Measurements from ENCODE around the gene S100A6. TPM values are rescaled to one million over a fixed set of nuclear protein-coding genes. Genes with fewer than 3 reads are reported as not detected.
A peak's percentile ranks its signal among the peaks of the same experiment; 100 is the strongest.

S100A6 gene
- total and polyA plus RNA-seq, 12 donors, result 237 to 2,261 (median 309) TPM

DNA sequence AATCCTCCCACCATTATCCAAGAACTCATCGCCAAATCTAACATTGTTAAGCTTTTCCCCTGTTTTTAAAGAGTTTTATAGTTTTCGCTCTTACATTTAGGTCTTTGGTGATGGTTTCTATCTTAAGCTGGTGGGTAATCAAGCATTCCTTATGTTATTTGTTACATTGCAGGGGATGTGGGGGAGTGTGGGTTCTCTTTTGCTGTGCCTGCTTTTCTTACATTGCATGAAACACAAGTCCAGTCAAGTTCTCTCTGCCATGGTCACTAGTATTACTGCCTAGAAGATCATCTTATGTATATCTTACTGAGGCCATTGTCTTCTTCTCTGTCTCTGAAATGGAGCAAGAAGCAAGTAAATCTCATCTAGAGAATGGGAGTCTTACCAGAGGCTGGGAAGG, 48.1 kb downstream of the S100A6 start:
- TF ChIP-seq, protein P1, sequence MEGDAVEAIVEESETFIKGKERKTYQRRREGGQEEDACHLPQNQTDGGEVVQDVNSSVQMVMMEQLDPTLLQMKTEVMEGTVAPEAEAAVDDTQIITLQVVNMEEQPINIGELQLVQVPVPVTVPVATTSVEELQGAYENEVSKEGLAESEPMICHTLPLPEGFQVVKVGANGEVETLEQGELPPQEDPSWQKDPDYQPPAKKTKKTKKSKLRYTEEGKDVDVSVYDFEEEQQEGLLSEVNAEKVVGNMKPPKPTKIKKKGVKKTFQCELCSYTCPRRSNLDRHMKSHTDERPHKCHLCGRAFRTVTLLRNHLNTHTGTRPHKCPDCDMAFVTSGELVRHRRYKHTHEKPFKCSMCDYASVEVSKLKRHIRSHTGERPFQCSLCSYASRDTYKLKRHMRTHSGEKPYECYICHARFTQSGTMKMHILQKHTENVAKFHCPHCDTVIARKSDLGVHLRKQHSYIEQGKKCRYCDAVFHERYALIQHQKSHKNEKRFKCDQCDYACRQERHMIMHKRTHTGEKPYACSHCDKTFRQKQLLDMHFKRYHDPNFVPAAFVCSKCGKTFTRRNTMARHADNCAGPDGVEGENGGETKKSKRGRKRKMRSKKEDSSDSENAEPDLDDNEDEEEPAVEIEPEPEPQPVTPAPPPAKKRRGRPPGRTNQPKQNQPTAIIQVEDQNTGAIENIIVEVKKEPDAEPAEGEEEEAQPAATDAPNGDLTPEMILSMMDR (IDR thresholded peaks at IDR 0.05), result no peak
- peak overlapping the region in 1 of 10 donors; percentile 75 for H3K27ac ChIP-seq
- no peak overlapping the region for H3K4me3 ChIP-seq
- H3K4me1 ChIP-seq, result peaks cover 0 to 28% (median 10%) of the 10 kb centered on the region in 9 donors
- ATAC-seq, result no peak
- no peak for DNase-seq
- WGBS, 2 donors, result 98 to 99% methylated on average over 2 of the region's 2 CpGs
- H3K27me3 ChIP-seq, result peaks cover 0 to 6% (median 0%) of the 10 kb centered on the region in 7 donors
- H3K36me3 ChIP-seq, result no peaks in the 10 kb centered on the region
- intact Hi-C loops (cut with DNase I), result no loop called here
- no peaks in the 10 kb centered on the region for H3K9me3 ChIP-seq

DNA sequence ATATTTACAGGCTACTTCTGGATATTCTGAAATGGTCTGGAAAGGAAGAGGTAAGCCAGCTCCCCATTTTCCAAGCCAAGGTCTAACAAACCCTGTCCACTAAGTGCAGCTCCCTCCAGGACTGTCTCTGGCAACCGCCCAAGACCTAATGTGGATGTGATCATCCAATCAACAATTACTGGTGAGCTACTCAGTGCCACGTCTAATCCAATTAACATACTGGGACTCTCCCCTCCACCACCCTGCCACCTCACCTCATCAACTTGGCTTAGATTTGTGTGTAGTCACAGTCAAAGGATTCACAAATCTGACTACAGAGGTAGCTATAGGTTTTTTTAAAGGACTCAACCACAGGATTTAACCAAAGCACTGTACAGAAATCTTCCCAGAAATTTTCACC, 49.9 kb downstream of the S100A6 start:
- TF ChIP-seq, protein P1 (IDR thresholded peaks at IDR 0.05), result no peak
- peaks cover 0 to 25% (median 10%) of the 10 kb centered on the region in 9 donors for H3K4me1 ChIP-seq
- peak in 1 of 2 donors; percentile 39 for DNase-seq
- no peaks in the 10 kb centered on the region for H3K9me3 ChIP-seq
- 29 to 36% methylated on average over 2 of the region's 2 CpGs for WGBS, 2 donors
- H3K27me3 ChIP-seq, result peaks cover 0 to 22% (median 0%) of the 10 kb centered on the region in 7 donors
- no peak overlapping the region for H3K4me3 ChIP-seq
- ATAC-seq, result no peak
- no peaks in the 10 kb centered on the region for H3K36me3 ChIP-seq
- no peak overlapping the region for H3K27ac ChIP-seq
- intact Hi-C loops (cut with DNase I), result no loop called here

Other genes starting within 250 kb of the S100A6 start
- gene PGLYRP3, start 223.0 kb downstream of the S100A6 start, total RNA-seq, result not detected
- not detected for gene PGLYRP3, start 223.0 kb downstream of the S100A6 start, polyA plus RNA-seq
- not detected for gene PGLYRP4, start 187.2 kb downstream of the S100A6 start, total RNA-seq
- gene PGLYRP4, start 187.2 kb downstream of the S100A6 start, polyA plus RNA-seq, result not detected
- gene S100A9, start 178.1 kb downstream of the S100A6 start, total RNA-seq, result 100 to 1,000 TPM in 3 of 10 donors, 10 to 100 TPM in 6, 1 to 10 TPM in 1; 9.9 to 182 (median 36.0) TPM
- 100 to 1,000 TPM; 111 to 177 TPM for gene S100A9, start 178.1 kb downstream of the S100A6 start, polyA plus RNA-seq
- 10 to 100 TPM in 1 of 10 donors, 1 to 10 TPM in 6, under 1 TPM in 2, not detected in 1; 0.49 to 12.9 (median 1.9) TPM for gene S100A12, start 160.4 kb downstream of the S100A6 start, total RNA-seq
- 1 to 10 TPM; 4.6 to 6.2 TPM for gene S100A12, start 160.4 kb downstream of the S100A6 start, polyA plus RNA-seq
- 100 to 1,000 TPM in 1 of 10 donors, 10 to 100 TPM in 7, 1 to 10 TPM in 2; 6.2 to 105 (median 24.5) TPM for gene S100A8, start 144.9 kb downstream of the S100A6 start, total RNA-seq
- gene S100A8, start 144.9 kb downstream of the S100A6 start, polyA plus RNA-seq, result 10 to 100 TPM; 73.6 to 79.2 TPM
- not detected for gene S100A7A, start 119.5 kb downstream of the S100A6 start, total RNA-seq
- gene S100A7A, start 119.5 kb downstream of the S100A6 start, polyA plus RNA-seq, result not detected
- not detected for gene S100A7, start 75.3 kb downstream of the S100A6 start, total RNA-seq
- gene S100A7, start 75.3 kb downstream of the S100A6 start, polyA plus RNA-seq, result under 1 TPM in 1 of 2 donors, not detected in 1; 0.20 TPM
- gene S100A5, start 4.9 kb upstream of the S100A6 start, total RNA-seq, result not detected
- not detected for gene S100A5, start 4.9 kb upstream of the S100A6 start, polyA plus RNA-seq
- gene S100A4, start 9.8 kb upstream of the S100A6 start, total RNA-seq, result 100 to 1,000 TPM in 2 of 10 donors, 10 to 100 TPM in 8; 29.4 to 166 (median 68.1) TPM
- gene S100A4, start 9.8 kb upstream of the S100A6 start, polyA plus RNA-seq, result 100 to 1,000 TPM; 196 to 755 TPM
- gene S100A3, start 13.3 kb upstream of the S100A6 start, total RNA-seq, result 1 to 10 TPM in 3 of 10 donors, under 1 TPM in 1, not detected in 6; 0.30 to 2.9 (median 1.9) TPM
- 1 to 10 TPM; 2.4 to 6.3 TPM for gene S100A3, start 13.3 kb upstream of the S100A6 start, polyA plus RNA-seq
- 1 to 10 TPM in 9 of 10 donors, not detected in 1; 1.2 to 4.5 (median 3.1) TPM for gene S100A2, start 29.9 kb upstream of the S100A6 start, total RNA-seq
- 1 to 10 TPM; 2.2 to 7.4 TPM for gene S100A2, start 29.9 kb upstream of the S100A6 start, polyA plus RNA-seq
- 10 to 100 TPM; 28.8 to 68.2 (median 40.2) TPM for gene S100A16, start 77.1 kb upstream of the S100A6 start, total RNA-seq
- gene S100A16, start 77.1 kb upstream of the S100A6 start, polyA plus RNA-seq, result 100 to 1,000 TPM in 1 of 2 donors, 10 to 100 TPM in 1; 98.6 to 176 TPM
- 1 to 10 TPM; 1.7 to 7.3 (median 4.6) TPM for gene S100A14, start 80.3 kb upstream of the S100A6 start, total RNA-seq
- 1 to 10 TPM in 1 of 2 donors, under 1 TPM in 1; 0.80 to 4.1 TPM for gene S100A14, start 80.3 kb upstream of the S100A6 start, polyA plus RNA-seq
- gene S100A13, start 91.5 kb upstream of the S100A6 start, total RNA-seq, result 100 to 1,000 TPM; 101 to 150 (median 125) TPM
- 100 to 1,000 TPM; 173 to 335 TPM for gene S100A13, start 91.5 kb upstream of the S100A6 start, polyA plus RNA-seq
- gene S100A1, start 92.4 kb upstream of the S100A6 start, total RNA-seq, result 1,000 to 10,000 TPM; 1,287 to 3,035 (median 2,343) TPM
- 1,000 to 10,000 TPM in 1 of 2 donors, 100 to 1,000 TPM in 1; 685 to 2,765 TPM for gene S100A1, start 92.4 kb upstream of the S100A6 start, polyA plus RNA-seq
- gene CHTOP, start 98.1 kb upstream of the S100A6 start, total RNA-seq, result 10 to 100 TPM; 67.4 to 95.5 (median 77.8) TPM
- gene CHTOP, start 98.1 kb upstream of the S100A6 start, polyA plus RNA-seq, result 10 to 100 TPM; 61.6 to 76.2 TPM
- 10 to 100 TPM; 56.7 to 83.3 (median 73.4) TPM for gene SNAPIN, start 122.7 kb upstream of the S100A6 start, total RNA-seq
- gene SNAPIN, start 122.7 kb upstream of the S100A6 start, polyA plus RNA-seq, result 10 to 100 TPM; 38.6 to 54.4 TPM
- gene ILF2, start 135.0 kb upstream of the S100A6 start, total RNA-seq, result 10 to 100 TPM; 61.1 to 87.3 (median 70.8) TPM
- 100 to 1,000 TPM in 1 of 2 donors, 10 to 100 TPM in 1; 17.3 to 114 TPM for gene ILF2, start 135.0 kb upstream of the S100A6 start, polyA plus RNA-seq
- 10 to 100 TPM in 6 of 10 donors, 1 to 10 TPM in 4; 8.0 to 24.3 (median 10.4) TPM for gene NPR1, start 142.7 kb upstream of the S100A6 start, total RNA-seq
- gene NPR1, start 142.7 kb upstream of the S100A6 start, polyA plus RNA-seq, result 10 to 100 TPM; 24.3 to 29.0 TPM
- 10 to 100 TPM; 25.4 to 32.8 (median 31.1) TPM for gene INTS3, start 192.1 kb upstream of the S100A6 start, total RNA-seq
- gene INTS3, start 192.1 kb upstream of the S100A6 start, polyA plus RNA-seq, result 10 to 100 TPM; 30.8 to 46.1 TPM
- 10 to 100 TPM in 2 of 10 donors, 1 to 10 TPM in 8; 5.9 to 16.0 (median 8.9) TPM for gene SLC27A3, start 239.4 kb upstream of the S100A6 start, total RNA-seq
- gene SLC27A3, start 239.4 kb upstream of the S100A6 start, polyA plus RNA-seq, result 10 to 100 TPM; 26.7 to 43.8 TPM

Measured in heart right ventricle (tissue), 16 donors.